SK-N-SH (cell line): ENCODE measurements around the gene CCR3. TPM values are rescaled to one million over a fixed set of nuclear protein-coding genes. Genes with fewer than 3 reads are reported as not detected.

Source experiments
- CTCF ChIA-PET: fragments of 300-600, 350-600 bp; formaldehyde crosslinking; extraction: SDS; loops from one replicate; lab custom pipeline; 2021; lab: Yijun Ruan, JAX
- POLR2A ChIA-PET: fragments of 350-600 bp; sonication (Branson Sonifier 250); formaldehyde crosslinking; extraction: SDS; loops from one replicate; lab custom pipeline; 2020; ENCODE audit warnings: antibody characterized with exemption, inconsistent platforms; lab: Yijun Ruan, JAX
- DNase-seq: peaks from one replicate; pipeline ENCODE4 v3.0.0; 2012
- H2AFZ ChIP-seq: fragments of 200-600 bp; sonication (generic); 2 replicates; pipeline ENCODE4 v1.8.1; 2016; ENCODE audit warnings: antibody characterized with exemption, mild to moderate bottlenecking, low read depth
- H3F3A ChIP-seq: fragments of 200-600 bp; sonication (generic); replicated peaks from 2 replicates; pipeline ENCODE3; 2016; ENCODE audit warnings: antibody characterized with exemption, mild to moderate bottlenecking; ENCODE audit not compliant: insufficient read depth
- H3K27ac ChIP-seq, 2 experiments: fragments of 200-500 bp in 1 of 2; fragments of 200-600 bp in 1 of 2; sonication (Bioruptor generic) in 1 of 2; sonication (generic), shearing (Covaris generic) in 1 of 2; 2 replicates each; pipeline versions ENCODE4 v1.5.1 to v1.6.1; 2014 to 2016; ENCODE audit warnings: low read depth in 2 of 2, inconsistent platforms in 1 of 2, low read length in 1 of 2, mild to moderate bottlenecking in 1 of 2, mixed read lengths in 1 of 2
- H3K27me3 ChIP-seq: fragments of 200-600 bp; sonication (generic), shearing (Covaris generic); 2 replicates; pipeline ENCODE4 v1.6.1; 2016; ENCODE audit warnings: mixed run types; ENCODE audit not compliant: insufficient read depth
- H3K36me3 ChIP-seq, 2 experiments: fragments of 200-500 bp in 1 of 2; fragments of 200-600 bp in 1 of 2; sonication (Bioruptor generic) in 1 of 2; sonication (generic) in 1 of 2; replicated peaks in 1 of 2; 2 replicates each; pipeline versions ENCODE3 to v1.5.1; 2014 to 2016; ENCODE audit warnings: low read length in 1 of 2, mild to moderate bottlenecking in 1 of 2; ENCODE audit not compliant: insufficient read depth in 2 of 2, control insufficient read depth in 1 of 2
- H3K4me1 ChIP-seq, 2 experiments: fragments of 200-500 bp in 1 of 2; fragments of 200-600 bp in 1 of 2; sonication (Bioruptor generic) in 1 of 2; sonication (generic), shearing (Covaris generic) in 1 of 2; 2 replicates each; pipeline versions ENCODE4 v1.5.1 to v1.6.1; 2014 to 2016; ENCODE audit warnings: low read depth in 1 of 2, low read length in 1 of 2, mixed run types in 1 of 2; ENCODE audit not compliant: insufficient read depth in 2 of 2, control insufficient read depth in 1 of 2
- H3K4me2 ChIP-seq: fragments of 200-600 bp; sonication (generic), shearing (Covaris generic); 2 replicates; pipeline ENCODE4 v1.6.1; 2017; ENCODE audit warnings: mixed run types
- H3K4me3 ChIP-seq, 2 experiments: fragments of 200-500 bp in 1 of 2; fragments of 200-600 bp in 1 of 2; sonication (Bioruptor generic) in 1 of 2; sonication (generic), shearing (Covaris generic) in 1 of 2; 2 replicates each; pipeline versions ENCODE4 v1.5.1 to v1.8.1; 2014 to 2016; ENCODE audit warnings: low read depth in 2 of 2, inconsistent platforms in 1 of 2, low read length in 1 of 2, mild to moderate bottlenecking in 1 of 2, mixed read lengths in 1 of 2, moderate library complexity in 1 of 2
- H3K79me2 ChIP-seq: fragments of 200-600 bp; sonication (generic); 2 replicates; pipeline ENCODE4 v1.8.1; 2017; ENCODE audit warnings: mild to moderate bottlenecking; ENCODE audit not compliant: insufficient read depth
- H3K9ac ChIP-seq: fragments of 200-600 bp; sonication (generic); 2 replicates; pipeline ENCODE4 v1.6.1; 2017; ENCODE audit warnings: mixed run types
- H3K9me2 ChIP-seq: fragments of 200-600 bp; sonication (generic); 2 replicates; pipeline ENCODE4 v1.6.1; 2017; ENCODE audit warnings: mixed run types
- H3K9me3 ChIP-seq: fragments of 200-600 bp; sonication (generic); 2 replicates; pipeline ENCODE4 v1.6.1; 2017; ENCODE audit warnings: mixed run types, mild to moderate bottlenecking, moderate library complexity
- H4K20me1 ChIP-seq: fragments of 200-600 bp; sonication (generic); 2 replicates; pipeline ENCODE4 v1.6.1; 2017; ENCODE audit warnings: mild to moderate bottlenecking, mixed run types; ENCODE audit not compliant: insufficient read depth
- CTCF ChIP-seq: fragments of 200-600 bp; sonication (generic); IDR thresholded peaks from 2 replicates; pipeline ENCODE4 v1.6.1; 2017; ENCODE audit warnings: antibody characterized with exemption, mild to moderate bottlenecking, moderate library complexity
- EP300 ChIP-seq, 2 experiments: IDR thresholded peaks; 2 replicates each; pipeline versions ENCODE4 v1.4.0 to v1.6.1; 2012; ENCODE audit warnings: borderline replicate concordance in 1 of 2, low read depth in 1 of 2, low read length in 1 of 2
- FOSL2 ChIP-seq: IDR thresholded peaks from 2 replicates; pipeline ENCODE4 v1.4.0; 2012; ENCODE audit warnings: low read depth, mild to moderate bottlenecking, moderate library complexity, borderline replicate concordance
- FOXJ3 ChIP-seq: sonication (generic); formaldehyde crosslinking; IDR thresholded peaks from 2 replicates; pipeline ENCODE4 v1.5.1; 2020; ENCODE audit warnings: mild to moderate bottlenecking, missing genetic modification reagents
- JUND ChIP-seq: IDR thresholded peaks from 2 replicates; pipeline ENCODE4 v1.4.0; 2012
- MAX ChIP-seq: IDR thresholded peaks from 2 replicates; pipeline ENCODE4 v1.4.0; 2012; ENCODE audit warnings: low read depth
- MEF2A ChIP-seq: IDR thresholded peaks from 2 replicates; pipeline ENCODE4 v1.4.0; 2012; ENCODE audit warnings: low read depth, borderline replicate concordance
- MXI1 ChIP-seq: IDR thresholded peaks from 2 replicates; pipeline ENCODE4 v1.6.1; 2012; ENCODE audit warnings: mild to moderate bottlenecking, low read depth, low read length, improper control_type of control experiment
- NFIC ChIP-seq: IDR thresholded peaks from 2 replicates; pipeline ENCODE4 v1.4.0; 2012; ENCODE audit warnings: borderline replicate concordance
- NRF1 ChIP-seq: IDR thresholded peaks from 2 replicates; pipeline ENCODE4 v1.6.1; 2012; ENCODE audit warnings: low read depth, mild to moderate bottlenecking, low read length
- PBX3 ChIP-seq: IDR thresholded peaks from 2 replicates; pipeline ENCODE4; 2012
- RAD21 ChIP-seq: IDR thresholded peaks from 2 replicates; pipeline ENCODE4 v1.6.1; 2012; ENCODE audit warnings: mild to moderate bottlenecking, low read length
- REST ChIP-seq: IDR thresholded peaks from 2 replicates; pipeline ENCODE4 v1.6.1; 2012; ENCODE audit warnings: mild to moderate bottlenecking, low read depth, low read length, moderate library complexity
- RFX5 ChIP-seq: IDR thresholded peaks from 2 replicates; pipeline ENCODE4 v1.6.1; 2012; ENCODE audit warnings: mild to moderate bottlenecking, improper control_type of control experiment, low read length
- SIN3A ChIP-seq: IDR thresholded peaks from 2 replicates; pipeline ENCODE4 v1.6.1; 2012; ENCODE audit warnings: low read depth, mild to moderate bottlenecking, low read length, moderate library complexity, borderline replicate concordance
- SMC3 ChIP-seq: IDR thresholded peaks from 2 replicates; pipeline ENCODE4 v1.6.1; 2012; ENCODE audit warnings: low read depth, low read length, improper control_type of control experiment
- TAF1 ChIP-seq: IDR thresholded peaks from 2 replicates; pipeline ENCODE4 v1.6.1; 2012; ENCODE audit warnings: low read depth, mild to moderate bottlenecking, low read length, moderate library complexity, borderline replicate concordance
- TCF12 ChIP-seq: IDR thresholded peaks from 2 replicates; pipeline ENCODE4 v1.4.0; 2012
- WGBS: methylation state at CpG from one replicate; pipeline ENCODE4 v1.1.6; 2017; ENCODE audit warnings: low lambda C conversion rate; 5-methylcytosine and 5-hydroxymethylcytosine counted together
- polyA plus RNA-seq, 3 experiments: library from polyadenylated mRNA; depleted of rRNA; stranded (reverse); fragments of >200 nt; gene quantifications; 2 replicates each; pipeline ENCODE4 v1.2.3, GENCODE V29; 2012

The CCR3 gene
- polyA plus RNA-seq, 1 of the 3 experiments (the other 2 are of a cell fraction), result not detected

GRCh38 chr3:46280105-46280797 is 38.0 kb downstream of the CCR3 start (continued):
- no peak for TF ChIP-seq REST

- no peak overlapping the region for H3K27ac ChIP-seq
- H3K27me3 ChIP-seq, result no peaks in the 10 kb centered on the region; the same call in 1 of the 2 replicates
- POLR2A ChIA-PET, result no interaction called here
- H3F3A ChIP-seq, result no peaks in the 10 kb centered on the region
- H3K4me3 ChIP-seq, result no peak overlapping the region
- H3K79me2 ChIP-seq, result no peaks in the 10 kb centered on the region
- H3K4me1 ChIP-seq, result no peaks in the 10 kb centered on the region
- no peaks in the 10 kb centered on the region for H3K9me3 ChIP-seq
- WGBS, result 21% methylated on average over 1 of the region's 1 CpG
- no peak for TF ChIP-seq FOSL2
- TF ChIP-seq CTCF, result no peak
- no peak for TF ChIP-seq MEF2A
- TF ChIP-seq MAX, result no peak
- no peak for TF ChIP-seq EP300 (IDR thresholded peaks at IDR 0.05; ENCODE audit: borderline replicate concordance in 1 of 2, low read depth in 1 of 2, low read length in 1 of 2)
- TF ChIP-seq NFIC, result no peak
- no peak for TF ChIP-seq TCF12
- TF ChIP-seq FOXJ3 (CRISPR knock-in tag), result no peak
- no peak for TF ChIP-seq PBX3
- no peak for TF ChIP-seq RAD21
- no peak for TF ChIP-seq SMC3
- no peak for TF ChIP-seq MXI1
- no peak for TF ChIP-seq SIN3A
- no peak for TF ChIP-seq TAF1
- no peak for TF ChIP-seq NRF1
- no peak for TF ChIP-seq RFX5
- TF ChIP-seq JUND, result no peak
- H3K9ac ChIP-seq, result no peak overlapping the region
- no peaks in the 10 kb centered on the region for H3K9me2 ChIP-seq
- no peak overlapping the region for H2AFZ ChIP-seq
- DNase-seq, result no peak
- H3K4me2 ChIP-seq, result no peak overlapping the region
- no peaks in the 10 kb centered on the region for H3K36me3 ChIP-seq
- no peaks in the 10 kb centered on the region for H4K20me1 ChIP-seq
- CTCF ChIA-PET, result no interaction called here
Measured at GRCh38 chr3:46281551-46281950, 39.3 kb downstream of the CCR3 start.
